ENCODE results near the gene FERMT1. TPM values are rescaled to one million over a fixed set of nuclear protein-coding genes. Genes with fewer than 3 reads are reported as not detected.

The FERMT1 gene
- total RNA-seq, 1 experiment from 2014 or later, result 1.3 TPM

GRCh38 chr20:6101346-6101745 lies 21.5 kb downstream of the FERMT1 start:
- no peak for DNase-seq (ENCODE audit: low spot score)
- no peaks in the 10 kb centered on the region for H3K4me1 ChIP-seq (ENCODE audit: insufficient read depth, low read length, poor library complexity, severe bottlenecking)
- H3K4me3 ChIP-seq (ENCODE audit: low read depth, low read length, poor library complexity, severe bottlenecking), result no peak overlapping the region
- POLR2A ChIA-PET (ENCODE audit: low non-redundant PET), result no interaction called here
- H3K27ac ChIP-seq (ENCODE audit: low read depth, low read length, poor library complexity, severe bottlenecking), result no peak overlapping the region
- no peaks in the 10 kb centered on the region for H3K9me3 ChIP-seq (ENCODE audit: low read depth, low read length, poor library complexity, severe bottlenecking)
- no peak for TF ChIP-seq EZH2 (IDR thresholded peaks at IDR 0.05; ENCODE audit: borderline replicate concordance, low read depth, low read length, poor library complexity, severe bottlenecking)
- no peak for TF ChIP-seq CTCF (conservative IDR thresholded peaks at IDR 0.05; ENCODE audit: low read depth, low read length)
- no TSS peak for BruUV-seq (replicated peaks)
- H3K36me3 ChIP-seq (ENCODE audit: insufficient read depth, low read length, poor library complexity, severe bottlenecking), result no peaks in the 10 kb centered on the region
- CTCF ChIA-PET, result no interaction called here
- H3K27me3 ChIP-seq (replicated peaks; ENCODE audit: insufficient read depth, low read depth, low read length, poor library complexity), result no peaks in the 10 kb centered on the region
- intact Hi-C loops (cut with micrococcal nuclease; ENCODE audit: unreplicated experiment), result no loop called here

DNA sequence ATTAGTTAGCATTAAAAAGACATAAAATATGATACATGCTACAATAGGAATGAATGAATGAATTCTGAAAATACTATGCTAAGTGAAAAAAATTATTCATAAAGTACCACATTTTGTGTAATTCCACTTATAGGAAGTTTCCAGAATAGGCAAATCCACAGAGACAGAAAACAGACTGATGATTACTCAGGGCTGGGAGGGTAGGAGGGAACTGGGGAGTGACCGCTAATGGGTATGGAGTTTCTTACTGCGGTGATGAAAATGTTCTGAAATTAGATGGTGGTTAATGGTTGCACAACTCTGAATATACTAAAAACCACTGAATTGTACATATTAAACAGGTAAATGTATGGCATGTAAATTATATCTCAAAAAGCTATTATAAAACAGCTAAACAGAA lies 22.6 kb downstream of the FERMT1 start:
- Histone ChIP-seq H3K27me3 (replicated peaks; ENCODE audit: insufficient read depth, low read depth, low read length, poor library complexity) (no peaks in the 10 kb centered on the region), H3K9me3 (ENCODE audit: low read depth, low read length, poor library complexity, severe bottlenecking) (no peaks in the 10 kb centered on the region), H3K36me3 (ENCODE audit: insufficient read depth, low read length, poor library complexity, severe bottlenecking) (no peaks in the 10 kb centered on the region), H3K4me3 (ENCODE audit: low read depth, low read length, poor library complexity, severe bottlenecking) (no peak overlapping the region), H3K27ac (ENCODE audit: low read depth, low read length, poor library complexity, severe bottlenecking) (no peak overlapping the region), H3K4me1 (ENCODE audit: insufficient read depth, low read length, poor library complexity, severe bottlenecking) (no peaks in the 10 kb centered on the region)
- no peak for TF ChIP-seq CTCF (conservative IDR thresholded peaks at IDR 0.05; ENCODE audit: low read depth, low read length)
- no peak for TF ChIP-seq EZH2 (IDR thresholded peaks at IDR 0.05; ENCODE audit: borderline replicate concordance, low read depth, low read length, poor library complexity, severe bottlenecking)
- POLR2A ChIA-PET (ENCODE audit: low non-redundant PET), result no interaction called here
- DNase-seq (ENCODE audit: low spot score), result no peak
- no TSS peak for BruUV-seq (replicated peaks)
- intact Hi-C loops (cut with micrococcal nuclease; ENCODE audit: unreplicated experiment), result no loop called here
- CTCF ChIA-PET, result no interaction called here

DNA sequence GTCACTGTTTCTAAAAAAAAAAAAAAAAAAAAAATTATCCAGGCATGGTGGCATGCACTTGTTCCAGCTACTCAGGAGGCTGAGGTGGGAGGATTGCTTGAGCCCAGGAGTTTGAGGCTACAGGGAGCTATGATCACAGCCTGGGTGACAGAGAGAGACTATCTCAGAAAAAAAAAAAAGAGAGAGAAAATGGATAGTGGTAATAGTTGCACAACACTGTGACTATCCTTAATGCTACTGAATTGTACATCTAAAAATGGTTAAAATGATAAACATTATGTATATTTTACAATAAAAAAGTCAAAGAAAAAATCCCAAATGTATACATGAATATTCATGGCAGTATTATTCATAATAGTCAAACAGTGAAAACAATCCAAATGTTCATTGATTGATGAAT lies 23.0 kb downstream of the FERMT1 start:
- Histone ChIP-seq H3K36me3 (ENCODE audit: insufficient read depth, low read length, poor library complexity, severe bottlenecking) (no peaks in the 10 kb centered on the region), H3K4me1 (ENCODE audit: insufficient read depth, low read length, poor library complexity, severe bottlenecking) (no peaks in the 10 kb centered on the region), H3K27ac (ENCODE audit: low read depth, low read length, poor library complexity, severe bottlenecking) (no peak overlapping the region), H3K9me3 (ENCODE audit: low read depth, low read length, poor library complexity, severe bottlenecking) (no peaks in the 10 kb centered on the region), H3K4me3 (ENCODE audit: low read depth, low read length, poor library complexity, severe bottlenecking) (no peak overlapping the region), H3K27me3 (replicated peaks; ENCODE audit: insufficient read depth, low read depth, low read length, poor library complexity) (no peaks in the 10 kb centered on the region)
- no peak for TF ChIP-seq EZH2 (IDR thresholded peaks at IDR 0.05; ENCODE audit: borderline replicate concordance, low read depth, low read length, poor library complexity, severe bottlenecking)
- no peak for TF ChIP-seq CTCF (conservative IDR thresholded peaks at IDR 0.05; ENCODE audit: low read depth, low read length)
- DNase-seq (ENCODE audit: low spot score), result no peak
- intact Hi-C loops (cut with micrococcal nuclease; ENCODE audit: unreplicated experiment), result no loop called here
- BruUV-seq (replicated peaks), result no TSS peak
- ChIA-PET POLR2A (ENCODE audit: low non-redundant PET) (interaction anchor here (0.6 kb wide), 1 partner anchor 1350 kb away, joined by 11 read pairs; no protein-coding TSS in a partner anchor), CTCF (no interaction called here)

Data from A673 (cell line).